IPS DF 6.9 (cell line): ENCODE data around the gene APBA1.

Experiments used
- DNase-seq: peaks from one replicate; pipeline ENCODE4 v3.0.0-alpha.2; 2013; ENCODE audit warnings: low read depth, low spot score
- H3K27ac ChIP-seq: one replicate; pipeline ENCODE4 v1.5.1; 2013; ENCODE audit warnings: low read length, control low read depth
- H3K27me3 ChIP-seq: 2 replicates; pipeline ENCODE4 v1.6.1; 2013; ENCODE audit warnings: mild to moderate bottlenecking, low read length; ENCODE audit not compliant: control insufficient read depth, insufficient read depth
- H3K36me3 ChIP-seq: 2 replicates; pipeline ENCODE4 v1.6.1; 2013; ENCODE audit warnings: low read length; ENCODE audit not compliant: control insufficient read depth, insufficient read depth
- H3K4me1 ChIP-seq: 2 replicates; pipeline ENCODE4 v1.6.1; 2013; ENCODE audit warnings: low read length; ENCODE audit not compliant: control insufficient read depth, insufficient read depth
- H3K4me3 ChIP-seq: 2 replicates; pipeline ENCODE4 v1.5.1; 2013; ENCODE audit warnings: mild to moderate bottlenecking, low read length
- H3K9me3 ChIP-seq: 2 replicates; pipeline ENCODE4 v1.6.1; 2013; ENCODE audit warnings: low read length, inconsistent platforms; ENCODE audit not compliant: control insufficient read depth, insufficient read depth
- WGBS: extraction: QIAGEN DNeasy Blood & Tissue Kit; methylation state at CpG from one replicate; pipeline ENCODE4 v1.1.7; 2013; ENCODE audit warnings: mixed read lengths, missing lambda C conversion rate; ENCODE audit not compliant: insufficient read length, insufficient coverage; 5-methylcytosine and 5-hydroxymethylcytosine counted together

APBA1 gene

GRCh38 chr9:69633716-69634115 lies 38.5 kb downstream of the APBA1 start:
- H3K36me3 ChIP-seq, result no peaks in the 10 kb centered on the region
- WGBS, result no CpG with 5 or more reads among the region's 1 CpG

GRCh38 chr9:69632768-69633167 lies 39.4 kb downstream of the APBA1 start:
- no peak for DNase-seq
- WGBS, result no CpG with 5 or more reads among the region's 3 CpGs
- Histone ChIP-seq H3K4me1 (no peaks in the 10 kb centered on the region), H3K27ac (no peak overlapping the region), H3K27me3 (no peaks in the 10 kb centered on the region), H3K9me3 (no peaks in the 10 kb centered on the region), H3K36me3 (no peaks in the 10 kb centered on the region), H3K4me3 (no peak overlapping the region)

More at GRCh38 chr9:69633716-69634115, 38.5 kb downstream of the APBA1 start:
- no peaks in the 10 kb centered on the region for H3K27me3 ChIP-seq
- H3K4me3 ChIP-seq, result no peak overlapping the region
- H3K4me1 ChIP-seq, result no peaks in the 10 kb centered on the region
- no peak for DNase-seq
- H3K27ac ChIP-seq, result no peak overlapping the region
- no peaks in the 10 kb centered on the region for H3K9me3 ChIP-seq

- Histone ChIP-seq H3K27ac (no peak overlapping the region), H3K27me3 (no peaks in the 10 kb centered on the region), H3K4me1 (no peaks in the 10 kb centered on the region), H3K9me3 (no peaks in the 10 kb centered on the region), H3K4me3 (no peak overlapping the region), H3K36me3 (no peaks in the 10 kb centered on the region)
- no CpG with 5 or more reads among the region's 3 CpGs for WGBS
- DNase-seq, result no peak
These were observed 44.9 kb downstream of the APBA1 start for GRCh38 chr9:69627281-69627680.

- Histone ChIP-seq H3K27ac (no peak overlapping the region), H3K4me3 (no peak overlapping the region), H3K27me3 (no peaks in the 10 kb centered on the region), H3K4me1 (no peaks in the 10 kb centered on the region), H3K36me3 (no peaks in the 10 kb centered on the region), H3K9me3 (no peaks in the 10 kb centered on the region)
- DNase-seq, result no peak
- no CpG with 5 or more reads among the region's 3 CpGs for WGBS
These were observed 48.9 kb downstream of the APBA1 start for GRCh38 chr9:69623276-69623675.

GRCh38 chr9:69622676-69623075 lies 49.5 kb downstream of the APBA1 start:
- Histone ChIP-seq H3K4me3 (no peak overlapping the region), H3K9me3 (no peaks in the 10 kb centered on the region), H3K36me3 (no peaks in the 10 kb centered on the region), H3K4me1 (no peaks in the 10 kb centered on the region), H3K27me3 (no peaks in the 10 kb centered on the region), H3K27ac (no peak overlapping the region)
- no CpG with 5 or more reads among the region's 3 CpGs for WGBS
- DNase-seq, result no peak

- WGBS, result no CpG with 5 or more reads among the region's 3 CpGs
- Histone ChIP-seq H3K4me3 (no peak overlapping the region), H3K9me3 (no peaks in the 10 kb centered on the region), H3K27me3 (no peaks in the 10 kb centered on the region), H3K4me1 (no peaks in the 10 kb centered on the region), H3K27ac (no peak overlapping the region), H3K36me3 (no peaks in the 10 kb centered on the region)
- no peak for DNase-seq
These were observed 50.3 kb downstream of the APBA1 start for GRCh38 chr9:69621730-69622460.

- H3K9me3 ChIP-seq, result no peaks in the 10 kb centered on the region
- no peaks in the 10 kb centered on the region for H3K4me1 ChIP-seq
- H3K4me3 ChIP-seq, result no peak overlapping the region
- no peak overlapping the region for H3K27ac ChIP-seq
- no CpG with 5 or more reads among the region's 8 CpGs for WGBS
- H3K36me3 ChIP-seq, result no peaks in the 10 kb centered on the region
- DNase-seq, result no peak
- H3K27me3 ChIP-seq, result no peaks in the 10 kb centered on the region
These were observed 51.4 kb downstream of the APBA1 start for GRCh38 chr9:69620731-69621130.

GRCh38 chr9:69619233-69619632 lies 52.9 kb downstream of the APBA1 start:
- no peaks in the 10 kb centered on the region for H3K9me3 ChIP-seq
- no peak for DNase-seq
- no CpG with 5 or more reads among the region's 1 CpG for WGBS

GRCh38 chr9:69617006-69617405 lies 55.2 kb downstream of the APBA1 start:
- H3K27ac ChIP-seq, result no peak overlapping the region
- H3K27me3 ChIP-seq, result no peaks in the 10 kb centered on the region
- no peak overlapping the region for H3K4me3 ChIP-seq
- no peaks in the 10 kb centered on the region for H3K4me1 ChIP-seq
- no peaks in the 10 kb centered on the region for H3K36me3 ChIP-seq
- DNase-seq, result no peak
- H3K9me3 ChIP-seq, result no peaks in the 10 kb centered on the region

More at GRCh38 chr9:69619233-69619632, 52.9 kb downstream of the APBA1 start:
- H3K36me3 ChIP-seq, result no peaks in the 10 kb centered on the region
- H3K4me3 ChIP-seq, result no peak overlapping the region
- H3K27me3 ChIP-seq, result no peaks in the 10 kb centered on the region
- H3K27ac ChIP-seq, result no peak overlapping the region
- no peaks in the 10 kb centered on the region for H3K4me1 ChIP-seq

- Histone ChIP-seq H3K9me3 (no peaks in the 10 kb centered on the region), H3K4me3 (no peak overlapping the region), H3K27ac (no peak overlapping the region), H3K36me3 (no peaks in the 10 kb centered on the region), H3K27me3 (no peaks in the 10 kb centered on the region), H3K4me1 (no peaks in the 10 kb centered on the region)
- no CpG with 5 or more reads among the region's 3 CpGs for WGBS
- DNase-seq, result no peak
These were observed 56.3 kb downstream of the APBA1 start for GRCh38 chr9:69615880-69616279.

- Histone ChIP-seq H3K4me3 (no peak overlapping the region), H3K4me1 (no peaks in the 10 kb centered on the region), H3K9me3 (no peaks in the 10 kb centered on the region), H3K27me3 (no peaks in the 10 kb centered on the region), H3K36me3 (no peaks in the 10 kb centered on the region), H3K27ac (no peak overlapping the region)
- WGBS, result no CpG with 5 or more reads among the region's 3 CpGs
- DNase-seq, result no peak
These were observed 61.0 kb downstream of the APBA1 start for GRCh38 chr9:69611221-69611620.
